GM10266 (cell line): Measurements from ENCODE around the gene GARNL3.

ENCODE experiments used
- DNase-seq: peaks from one replicate; pipeline ENCODE4 v3.0.0; 2012; ENCODE audit errors: extremely low spot score
- CTCF ChIP-seq: IDR thresholded peaks from 2 replicates; pipeline ENCODE4 v1.5.1; 2012; ENCODE audit warnings: mild to moderate bottlenecking, low read depth; ENCODE audit not compliant: control insufficient read depth, insufficient read depth; ENCODE audit errors: missing control alignments

GARNL3 gene

GRCh38 chr9:127252410-127253318, 11.9 kb upstream of the GARNL3 start:
- DNase-seq: no peak
- no peak for TF ChIP-seq CTCF

- no peak for DNase-seq
- no peak for TF ChIP-seq CTCF
Measured at GRCh38 chr9:127253446-127253845, 11.1 kb upstream of the GARNL3 start.

DNA sequence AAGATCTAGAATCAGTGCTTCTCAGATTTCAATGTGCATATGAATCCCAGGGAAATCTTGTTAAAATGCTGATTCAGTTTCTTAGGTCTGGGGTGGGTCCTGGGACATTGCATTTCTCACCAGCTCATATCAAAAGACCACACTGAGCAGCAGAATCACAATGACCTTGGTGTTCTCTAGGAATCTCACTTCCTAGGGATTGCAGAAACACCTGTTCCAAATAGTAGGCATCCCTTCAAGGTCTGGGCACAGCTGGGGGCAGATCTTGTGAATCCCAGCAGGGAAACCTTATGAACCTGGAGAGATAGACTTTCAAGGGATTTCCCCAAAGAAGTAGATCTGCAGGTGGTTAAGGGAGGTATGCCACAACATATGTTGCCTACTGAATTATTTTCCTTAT, 8.9 kb upstream of the GARNL3 start:
- no peak for DNase-seq
- TF ChIP-seq CTCF: no peak

GRCh38 chr9:127256324-127256723, 8.2 kb upstream of the GARNL3 start:
- no peak for DNase-seq
- TF ChIP-seq CTCF: no peak

- TF ChIP-seq CTCF: no peak
- DNase-seq: no peak
Measured at GRCh38 chr9:127258606-127259471, 5.7 kb upstream of the GARNL3 start.

- TF ChIP-seq CTCF: no peak
- DNase-seq: no peak
Measured at GRCh38 chr9:127262602-127263001, 2.0 kb upstream of the GARNL3 start.
